H1 (cell line): Measurements from ENCODE around the gene TEX51. TPM values are rescaled to one million over a fixed set of nuclear protein-coding genes. Genes with fewer than 3 reads are reported as not detected.

ENCODE experiments used
- CTCF ChIA-PET: fragments of 300-600 bp; sonication (Branson Sonifier 250); formaldehyde crosslinking; loops from one replicate; lab custom pipeline; 2021; ENCODE audit not compliant: partially characterized antibody; lab: Charles Lee
- POLR2A ChIA-PET: fragments of 300-600 bp; sonication (Branson Sonifier 250); formaldehyde crosslinking; loops from one replicate; lab custom pipeline; 2021; ENCODE audit warnings: inconsistent platforms; ENCODE audit not compliant: partially characterized antibody; lab: Charles Lee
- DNase-seq, 2 experiments: peaks; one replicate each; pipeline versions ENCODE4 v3.0.0 to v3.0.0-alpha.2; 2010 to 2022; ENCODE audit warnings: low spot score in 2 of 2, low read depth in 1 of 2, mixed read lengths in 1 of 2
- FAIRE-seq: peaks from 2 replicates; lab custom pipeline; 2011; peaks lifted over from hg19 to GRCh38; lab: Jason Lieb, UNC
- H2AFZ ChIP-seq: 2 replicates; pipeline ENCODE4 v1.8.1; 2012; ENCODE audit warnings: low read length, inconsistent platforms
- H2AK5ac ChIP-seq: 2 replicates; pipeline ENCODE4 v1.6.1; 2013; ENCODE audit warnings: low read depth, low read length
- H2BK120ac ChIP-seq: replicated peaks from 2 replicates; pipeline ENCODE3; 2013; ENCODE audit warnings: low read depth, low read length, inconsistent platforms
- H2BK12ac ChIP-seq: 2 replicates; pipeline ENCODE4 v1.6.1; 2013; ENCODE audit warnings: low read depth, low read length
- H2BK15ac ChIP-seq: 2 replicates; pipeline ENCODE4 v1.6.1; 2013; ENCODE audit warnings: low read length
- H2BK20ac ChIP-seq: 2 replicates; pipeline ENCODE4 v1.6.1; 2013; ENCODE audit warnings: low read length
- H2BK5ac ChIP-seq: 2 replicates; pipeline ENCODE4 v1.6.1; 2013; ENCODE audit warnings: low read depth, low read length
- H3K14ac ChIP-seq: 2 replicates; pipeline ENCODE4 v1.6.1; 2013; ENCODE audit warnings: inconsistent platforms; ENCODE audit not compliant: insufficient read length
- H3K18ac ChIP-seq: 2 replicates; pipeline ENCODE4 v1.6.1; 2013; ENCODE audit warnings: low read length; ENCODE audit errors: extremely low read depth
- H3K23ac ChIP-seq: 2 replicates; pipeline ENCODE4 v1.6.1; 2013; ENCODE audit warnings: inconsistent platforms; ENCODE audit not compliant: insufficient read length
- H3K23me2 ChIP-seq: 2 replicates; pipeline ENCODE4 v1.6.1; 2013; ENCODE audit warnings: low read depth, low read length
- H3K27ac ChIP-seq: 2 replicates; pipeline ENCODE4 v1.6.1; 2011; ENCODE audit warnings: low read depth, low read length, inconsistent platforms
- H3K27me3 ChIP-seq, 4 experiments: replicated peaks in 1 of 4; 1 replicate in 1 of 4; 2 replicates in 3 of 4; pipeline versions ENCODE4 v1.6.1 to v1.8.1; 2011 to 2013; ENCODE audit warnings: low read length in 3 of 4, mild to moderate bottlenecking in 3 of 4, inconsistent platforms in 2 of 4, mixed read lengths in 2 of 4, moderate library complexity in 1 of 4; ENCODE audit not compliant: control insufficient read depth in 3 of 4, insufficient read depth in 3 of 4; ENCODE audit errors: extremely low read depth in 1 of 4
- H3K36me3 ChIP-seq, 4 experiments: 2 replicates each; pipeline versions ENCODE4 v1.6.1 to v1.8.1; 2011 to 2013; ENCODE audit warnings: mild to moderate bottlenecking in 4 of 4, low read length in 3 of 4, moderate library complexity in 2 of 4, control low read depth in 1 of 4, inconsistent platforms in 1 of 4; ENCODE audit not compliant: insufficient read depth in 4 of 4, control insufficient read depth in 2 of 4
- H3K4ac ChIP-seq: replicated peaks from 2 replicates; pipeline ENCODE3; 2013; ENCODE audit warnings: low read length, low read depth, mixed read lengths, inconsistent platforms; ENCODE audit not compliant: insufficient read length
- H3K4me1 ChIP-seq, 4 experiments: replicated peaks in 1 of 4; 1 replicate in 1 of 4; 2 replicates in 3 of 4; pipeline versions ENCODE4 v1.6.1 to v1.8.1; 2011 to 2013; ENCODE audit warnings: low read length in 3 of 4, inconsistent platforms in 2 of 4, mixed read lengths in 1 of 4; ENCODE audit not compliant: insufficient read depth in 4 of 4, control insufficient read depth in 3 of 4
- H3K4me2 ChIP-seq, 2 experiments: 2 replicates each; pipeline versions ENCODE4 v1.6.1 to v1.8.1; 2011 to 2013; ENCODE audit warnings: low read depth in 2 of 2, low read length in 2 of 2, control low read depth in 1 of 2, inconsistent platforms in 1 of 2, mild to moderate bottlenecking in 1 of 2; ENCODE audit not compliant: insufficient read depth in 1 of 2
- H3K4me3 ChIP-seq, 4 experiments: fragments of 200-600, 300-600 bp in 1 of 4; sonication (generic), shearing (Covaris generic), sonication (Bioruptor Twin) in 1 of 4; 2 replicates each; pipeline versions ENCODE4 v1.5.1 to v1.8.1; 2011 to 2016; ENCODE audit warnings: low read length in 4 of 4, low read depth in 3 of 4, control low read depth in 2 of 4, inconsistent platforms in 2 of 4, mild to moderate bottlenecking in 2 of 4, mixed read lengths in 1 of 4, moderate library complexity in 1 of 4; ENCODE audit not compliant: insufficient read depth in 2 of 4; ENCODE audit errors: extremely low read depth in 1 of 4
- H3K56ac ChIP-seq: replicated peaks from 2 replicates; pipeline ENCODE3; 2013; ENCODE audit warnings: low read depth, mild to moderate bottlenecking, mixed read lengths, low read length, inconsistent platforms; ENCODE audit not compliant: insufficient read length
- H3K79me1 ChIP-seq: 2 replicates; pipeline ENCODE4 v1.6.1; 2013; ENCODE audit warnings: low read depth, low read length, control low read depth
- H3K79me2 ChIP-seq, 2 experiments: 2 replicates each; pipeline versions ENCODE4 v1.6.1 to v1.8.1; 2012 to 2013; ENCODE audit warnings: low read length in 2 of 2, mild to moderate bottlenecking in 2 of 2, inconsistent platforms in 1 of 2; ENCODE audit not compliant: insufficient read depth in 2 of 2, control insufficient read depth in 1 of 2
- H3K9ac ChIP-seq, 4 experiments: replicated peaks in 1 of 4; 1 replicate in 1 of 4; 2 replicates in 3 of 4; pipeline versions ENCODE4 v1.6.1 to v1.8.1; 2011 to 2013; ENCODE audit warnings: low read depth in 3 of 4, low read length in 3 of 4, control low read depth in 2 of 4, mild to moderate bottlenecking in 2 of 4, moderate library complexity in 2 of 4, inconsistent platforms in 1 of 4; ENCODE audit errors: extremely low read depth in 1 of 4
- H3K9me3 ChIP-seq, 2 experiments: 2 replicates each; pipeline versions ENCODE4 v1.6.1 to v1.8.1; 2012 to 2013; ENCODE audit warnings: mild to moderate bottlenecking in 2 of 2, moderate library complexity in 2 of 2, control low read depth in 1 of 2, inconsistent platforms in 1 of 2, low read depth in 1 of 2, low read length in 1 of 2, mixed read lengths in 1 of 2; ENCODE audit not compliant: insufficient read depth in 2 of 2
- H4K20me1 ChIP-seq, 2 experiments: replicated peaks in 1 of 2; 2 replicates each; pipeline versions ENCODE3 to v1.8.1; 2011 to 2013; ENCODE audit warnings: inconsistent platforms in 2 of 2, low read length in 2 of 2, mild to moderate bottlenecking in 1 of 2; ENCODE audit not compliant: insufficient read depth in 2 of 2, control insufficient read depth in 1 of 2
- H4K5ac ChIP-seq: 2 replicates; pipeline ENCODE4 v1.6.1; 2013; ENCODE audit warnings: low read length, low read depth, mixed read lengths, inconsistent platforms; ENCODE audit not compliant: insufficient read length
- H4K8ac ChIP-seq: 2 replicates; pipeline ENCODE4 v1.8.0; 2013; ENCODE audit warnings: mild to moderate bottlenecking, moderate library complexity, low read length, inconsistent platforms; ENCODE audit not compliant: insufficient read depth; ENCODE audit errors: extremely low read depth
- H4K91ac ChIP-seq: replicated peaks from 2 replicates; pipeline ENCODE3; 2013; ENCODE audit warnings: low read length, mixed read lengths, inconsistent platforms; ENCODE audit not compliant: insufficient read length
- ASH2L ChIP-seq: fragments of 200-600, 300-600 bp; sonication (generic); IDR thresholded peaks from one replicate; pipeline ENCODE4 v1.7.1; 2017; ENCODE audit warnings: low read length
- CTBP2 ChIP-seq: IDR thresholded peaks from 2 replicates; pipeline ENCODE4 v1.7.0; 2011; ENCODE audit warnings: borderline replicate concordance, mild to moderate bottlenecking, moderate library complexity, mixed read lengths, low read length; ENCODE audit not compliant: insufficient read depth, insufficient read length
- EGR1 ChIP-seq: IDR thresholded peaks from 2 replicates; pipeline ENCODE4 v1.6.1; 2011; ENCODE audit warnings: low read depth, low read length, borderline replicate concordance
- GTF2F1 ChIP-seq: IDR thresholded peaks from 2 replicates; pipeline ENCODE4 v1.6.1; 2012; ENCODE audit warnings: low read depth, low read length, improper control_type of control experiment, borderline replicate concordance
- PHF8 ChIP-seq: fragments of 200-600 bp; sonication (generic); conservative IDR thresholded peaks from 2 replicates; pipeline ENCODE4 v1.7.1; 2012; ENCODE audit warnings: low read depth, mild to moderate bottlenecking, inconsistent platforms, low read length, moderate library complexity
- YY1 ChIP-seq: IDR thresholded peaks from 2 replicates; pipeline ENCODE4 v1.6.1; 2011; ENCODE audit warnings: low read depth, mild to moderate bottlenecking, low read length
- WGBS, 2 experiments: shearing (Covaris generic) in 1 of 2; methylation state at CpG; one replicate each; pipeline versions ENCODE4 v1.1.6 to v1.1.7; 2013 to 2015; ENCODE audit warnings: low lambda C conversion rate in 2 of 2, mixed read lengths in 2 of 2, inconsistent platforms in 1 of 2, low coverage in 1 of 2, missing lambda C conversion rate in 1 of 2; ENCODE audit not compliant: insufficient replicate concordance in 2 of 2, insufficient coverage in 1 of 2, insufficient read length in 1 of 2; ENCODE audit errors: extremely low coverage in 1 of 2, missing lambda C conversion rate in 1 of 2; 5-methylcytosine and 5-hydroxymethylcytosine counted together
- polyA plus RNA-seq, 7 experiments: library from polyadenylated mRNA; depleted of rRNA in 3 of 7; stranded (reverse) in 5 of 7; unstranded in 2 of 7; fragments of >200 nt in 5 of 7; fragments of 200-250 nt in 2 of 7; gene quantifications; 1 replicate in 5 of 7; 2 replicates in 1 of 7; 4 replicates in 1 of 7; pipeline versions ENCODE4 v1.2.1 to v1.2.3, GENCODE V29; 2011 to 2013; ENCODE audit warnings: missing spikeins in 2 of 7, mixed read lengths in 2 of 7
- total RNA-seq: library from RNA; stranded (reverse); fragmentation: NEBNext Ultra II Directional; extraction: Animal tissue kit (Norgen Biotek cat#: 25700); gene quantifications from 2 replicates; pipeline ENCODE4 v1.2.1, GENCODE V29; 2021

Gene TEX51
- total and polyA plus RNA-seq, 2 of the 8 experiments (the other 6 are each of a cell fraction or from before 2014, with no cell fraction given): not detected

DNA sequence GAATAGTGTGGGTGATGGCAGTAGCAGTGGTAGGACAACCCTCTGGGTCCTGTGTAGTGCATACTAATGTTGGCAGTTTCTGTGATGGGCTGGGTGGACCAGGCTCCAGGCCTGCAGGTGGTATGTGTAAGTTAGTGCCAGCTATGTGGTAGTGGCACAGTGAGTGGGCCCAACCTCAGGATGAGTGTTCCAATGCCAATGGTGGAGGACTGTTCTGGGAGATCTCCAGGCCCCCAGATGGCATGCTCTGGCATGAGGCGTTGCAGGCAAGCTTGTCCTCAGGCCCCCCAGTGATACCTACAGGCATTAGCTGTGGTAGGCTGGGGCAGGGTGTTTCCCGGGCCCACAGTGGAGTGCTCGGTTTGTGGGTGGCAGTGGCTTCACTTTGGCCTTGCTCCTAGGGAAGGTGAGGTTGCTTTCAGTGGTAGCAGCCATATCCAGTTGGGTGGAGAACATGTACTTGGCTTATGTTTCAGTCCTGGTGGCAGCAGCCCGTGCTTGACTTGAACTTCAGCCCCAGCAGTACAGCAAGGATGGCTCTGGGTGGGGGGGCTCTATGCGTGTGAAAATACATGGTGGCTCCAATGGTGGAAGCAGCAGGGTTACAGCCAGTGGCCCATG lies 32.4 kb downstream of the TEX51 start:
- no peak overlapping the region for H2AK5ac ChIP-seq
- H2BK20ac ChIP-seq: no peak overlapping the region
- ChIA-PET CTCF (interaction anchor here (0.8 to 1.1 kb wide), 4 partner anchors 17 to 154 kb away, joined by 3 to 4 read pairs (median 3); no protein-coding TSS in a partner anchor), POLR2A (interaction anchor here (1.0 kb wide), 1 partner anchor 9 kb away, joined by 3 read pairs; no protein-coding TSS in a partner anchor)
- peak overlapping the region; percentile 5; the same call in 1 of the 2 replicates for H4K8ac ChIP-seq
- no peaks in the 10 kb centered on the region for H4K20me1 ChIP-seq
- H3K4ac ChIP-seq: no peak overlapping the region
- no peak overlapping the region for H3K56ac ChIP-seq
- H3K27me3 ChIP-seq: peaks cover 0 to 2% (median 0%) of the 10 kb centered on the region in 4 experiments; a peak in 1 of 7 replicates
- FAIRE-seq (no peak), DNase-seq (peak in 1 of 2 experiments; percentile 10)
- no peaks in the 10 kb centered on the region for H3K79me2 ChIP-seq
- no peak overlapping the region for H3K18ac ChIP-seq
- H3K9ac ChIP-seq: no peak overlapping the region
- no peak overlapping the region for H2BK12ac ChIP-seq
- no peak overlapping the region for H2BK120ac ChIP-seq
- H3K27ac ChIP-seq: no peak overlapping the region
- TF ChIP-seq EGR1: no peak
- TF ChIP-seq YY1: no peak
- TF ChIP-seq ASH2L: no peak
- no peak for TF ChIP-seq GTF2F1
- TF ChIP-seq CTBP2: no peak
- TF ChIP-seq PHF8: no peak
- no peaks in the 10 kb centered on the region for H3K79me1 ChIP-seq
- no peak overlapping the region for H4K5ac ChIP-seq
- H3K4me2 ChIP-seq: no peak overlapping the region
- H3K14ac ChIP-seq: no peak overlapping the region
- H3K9me3 ChIP-seq: peaks cover under 1 to 3% of the 10 kb centered on the region in 2 experiments; a peak in 1 of 4 replicates
- WGBS, 2 experiments: 85% methylated on average over 5 of the region's 5 CpGs; no CpG with 5 or more reads in 1 of the 2 experiments
- no peak overlapping the region for H2BK15ac ChIP-seq
- H2AFZ ChIP-seq: no peak overlapping the region
- H3K36me3 ChIP-seq: no peaks in the 10 kb centered on the region
- H3K23ac ChIP-seq: no peak overlapping the region
- peaks cover 0 to 3% (median 0%) of the 10 kb centered on the region in 4 experiments; a peak in 1 of 7 replicates for H3K4me1 ChIP-seq
- H3K4me3 ChIP-seq: no peak overlapping the region
- no peak overlapping the region for H4K91ac ChIP-seq
- H3K23me2 ChIP-seq: no peaks in the 10 kb centered on the region
- H2BK5ac ChIP-seq: no peak overlapping the region
